Measurements from ENCODE around the gene SLC30A1. TPM values are rescaled to one million over a fixed set of nuclear protein-coding genes. Genes with fewer than 3 reads are reported as not detected.

The SLC30A1 gene
- total RNA-seq, 2 donors from 2014 or later: 10.5 to 13.1 TPM

DNA sequence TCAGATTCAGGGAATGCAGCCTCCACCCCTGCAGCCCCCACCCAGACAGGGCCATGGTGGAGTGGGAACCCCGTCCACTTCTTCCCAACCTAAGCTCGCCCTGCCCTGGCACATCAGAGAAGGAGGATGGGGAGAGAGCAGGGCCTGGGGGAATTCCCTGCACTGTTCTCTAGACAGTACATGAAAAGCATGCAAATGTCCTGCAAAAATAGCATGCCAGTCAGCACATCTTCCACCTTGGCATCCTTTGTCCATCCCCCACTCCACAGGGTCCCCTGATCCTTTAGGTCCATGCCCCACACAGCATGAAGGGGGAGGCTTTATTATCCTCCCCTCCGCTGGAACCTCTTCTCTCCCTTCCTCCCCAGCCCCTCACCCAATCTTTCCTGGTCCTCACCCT, 52.0 kb downstream of the SLC30A1 start:
- Histone ChIP-seq H3K4me3 (no peak overlapping the region), H3K9me3 (no peaks in the 10 kb centered on the region), H3K36me3 (no peaks in the 10 kb centered on the region), H3K27me3 (no peaks in the 10 kb centered on the region), H3K27ac (no peak overlapping the region), H3K4me1 (peaks cover 0 to 17% of the 10 kb centered on the region in 2 donors)
- TF ChIP-seq, protein P1, sequence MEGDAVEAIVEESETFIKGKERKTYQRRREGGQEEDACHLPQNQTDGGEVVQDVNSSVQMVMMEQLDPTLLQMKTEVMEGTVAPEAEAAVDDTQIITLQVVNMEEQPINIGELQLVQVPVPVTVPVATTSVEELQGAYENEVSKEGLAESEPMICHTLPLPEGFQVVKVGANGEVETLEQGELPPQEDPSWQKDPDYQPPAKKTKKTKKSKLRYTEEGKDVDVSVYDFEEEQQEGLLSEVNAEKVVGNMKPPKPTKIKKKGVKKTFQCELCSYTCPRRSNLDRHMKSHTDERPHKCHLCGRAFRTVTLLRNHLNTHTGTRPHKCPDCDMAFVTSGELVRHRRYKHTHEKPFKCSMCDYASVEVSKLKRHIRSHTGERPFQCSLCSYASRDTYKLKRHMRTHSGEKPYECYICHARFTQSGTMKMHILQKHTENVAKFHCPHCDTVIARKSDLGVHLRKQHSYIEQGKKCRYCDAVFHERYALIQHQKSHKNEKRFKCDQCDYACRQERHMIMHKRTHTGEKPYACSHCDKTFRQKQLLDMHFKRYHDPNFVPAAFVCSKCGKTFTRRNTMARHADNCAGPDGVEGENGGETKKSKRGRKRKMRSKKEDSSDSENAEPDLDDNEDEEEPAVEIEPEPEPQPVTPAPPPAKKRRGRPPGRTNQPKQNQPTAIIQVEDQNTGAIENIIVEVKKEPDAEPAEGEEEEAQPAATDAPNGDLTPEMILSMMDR (IDR thresholded peaks at IDR 0.05): no peak
- DNase-seq (ENCODE audit: low spot score): no peak

DNA sequence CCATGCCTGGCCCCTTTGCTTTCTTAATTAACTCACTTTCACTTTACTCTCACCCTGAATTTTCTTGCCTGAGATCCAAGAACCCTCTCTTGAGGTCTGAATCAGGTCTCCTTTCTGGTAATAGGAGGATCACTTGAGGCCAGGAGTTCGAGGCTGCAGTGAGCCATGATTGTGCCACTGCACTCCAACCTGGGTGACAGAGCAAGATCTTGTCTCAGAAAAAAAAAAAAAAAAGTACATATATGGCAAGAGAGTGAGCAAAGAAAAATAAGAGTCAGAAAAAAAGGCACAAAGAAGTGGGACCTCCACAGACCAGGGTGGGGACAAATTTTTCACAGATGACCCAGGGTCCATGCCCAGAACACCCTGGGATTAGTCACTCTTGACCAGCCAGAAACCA, 52.9 kb downstream of the SLC30A1 start:
- no peaks in the 10 kb centered on the region for H3K9me3 ChIP-seq
- no peak for DNase-seq (ENCODE audit: low spot score)
- TF ChIP-seq, protein P1 (IDR thresholded peaks at IDR 0.05): no peak
- no peaks in the 10 kb centered on the region for H3K36me3 ChIP-seq
- H3K4me1 ChIP-seq: peaks cover 0 to 8% of the 10 kb centered on the region in 2 donors
- no peak overlapping the region for H3K4me3 ChIP-seq
- no peaks in the 10 kb centered on the region for H3K27me3 ChIP-seq
- H3K27ac ChIP-seq: no peak overlapping the region

DNA sequence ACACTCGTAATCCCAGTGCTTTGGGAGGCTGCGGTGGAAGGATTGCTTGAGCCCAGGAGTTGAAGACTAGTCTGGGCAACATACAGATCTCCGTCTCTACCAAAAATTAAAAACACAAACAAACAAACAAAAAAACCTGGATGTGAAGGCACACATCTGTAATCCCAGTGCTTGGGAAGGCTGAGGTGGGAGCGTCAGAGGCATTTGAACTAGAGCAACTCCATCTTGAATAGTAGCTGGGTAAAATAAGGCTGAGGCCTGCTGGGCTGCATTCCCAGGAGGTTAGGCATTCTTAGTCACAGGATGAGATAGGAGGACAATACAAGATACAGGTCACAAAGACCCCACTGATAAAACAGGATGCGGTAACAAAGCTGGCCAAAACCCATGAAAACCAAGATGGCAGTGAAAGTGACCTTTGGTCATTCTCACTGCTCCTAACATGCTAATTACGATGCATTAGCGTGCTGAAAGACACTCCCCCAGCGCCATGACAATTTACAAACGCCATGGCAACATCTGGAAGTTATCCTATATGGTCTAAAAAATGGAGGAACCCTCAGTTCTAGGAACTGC, 53.8 kb downstream of the SLC30A1 start:
- no peak overlapping the region for H3K4me3 ChIP-seq
- no peak for DNase-seq (ENCODE audit: low spot score)
- peaks cover 0 to 8% of the 10 kb centered on the region in 2 donors for H3K4me1 ChIP-seq
- no peaks in the 10 kb centered on the region for H3K36me3 ChIP-seq
- H3K27me3 ChIP-seq: no peaks in the 10 kb centered on the region
- TF ChIP-seq, protein P1 (IDR thresholded peaks at IDR 0.05): no peak
- H3K9me3 ChIP-seq: no peaks in the 10 kb centered on the region
- H3K27ac ChIP-seq: no peak overlapping the region

DNA sequence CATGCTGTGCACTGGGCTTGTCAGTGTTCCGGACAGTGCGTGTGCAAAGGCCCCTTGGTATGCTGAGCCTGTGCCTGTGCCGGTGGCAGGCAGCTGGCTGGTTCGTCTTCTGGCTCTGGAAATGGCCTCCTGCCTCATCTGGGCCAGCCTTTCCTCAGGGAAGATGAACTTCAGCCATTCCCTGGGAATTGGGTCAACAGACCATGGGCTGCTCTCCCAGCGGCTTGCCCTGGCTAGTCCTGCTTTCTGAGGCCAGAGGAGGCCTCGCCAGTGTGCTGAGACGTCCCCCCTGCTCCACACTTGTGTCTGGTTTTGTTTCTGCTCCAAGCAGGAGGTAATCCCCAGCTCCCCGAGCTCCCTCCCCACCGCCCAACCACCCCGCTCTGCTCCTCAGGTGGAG, 54.4 kb downstream of the SLC30A1 start:
- peaks cover 0 to 5% of the 10 kb centered on the region in 2 donors for H3K4me1 ChIP-seq
- no peak for DNase-seq (ENCODE audit: low spot score)
- H3K27me3 ChIP-seq: no peaks in the 10 kb centered on the region
- TF ChIP-seq, protein P1 (IDR thresholded peaks at IDR 0.05): no peak
- no peaks in the 10 kb centered on the region for H3K9me3 ChIP-seq
- H3K36me3 ChIP-seq: no peaks in the 10 kb centered on the region
- H3K4me3 ChIP-seq: no peak overlapping the region
- no peak overlapping the region for H3K27ac ChIP-seq

DNA sequence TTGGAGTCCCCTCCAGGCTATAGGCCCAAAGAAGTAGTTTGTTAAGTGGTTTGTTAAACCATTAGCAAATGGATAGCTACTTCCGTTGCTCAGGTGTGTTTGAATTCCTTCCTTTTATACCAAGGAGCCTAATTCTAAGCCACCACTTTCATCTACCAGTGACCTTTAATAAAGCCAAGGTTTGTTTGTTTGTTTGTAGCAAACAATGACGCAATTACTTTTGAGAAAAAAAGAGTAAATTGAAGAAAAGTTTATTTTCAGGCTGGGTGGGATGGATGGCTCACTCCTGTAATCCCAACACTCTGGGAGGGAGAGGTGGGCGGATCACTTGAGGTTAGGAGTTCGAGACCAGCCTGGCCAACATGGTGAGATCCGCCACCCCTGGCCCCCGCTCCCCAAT, 56.2 kb downstream of the SLC30A1 start:
- Histone ChIP-seq H3K27ac (no peak overlapping the region), H3K4me3 (no peak overlapping the region), H3K4me1 (no peaks in the 10 kb centered on the region), H3K27me3 (no peaks in the 10 kb centered on the region), H3K9me3 (no peaks in the 10 kb centered on the region), H3K36me3 (no peaks in the 10 kb centered on the region)
- TF ChIP-seq, protein P1 (IDR thresholded peaks at IDR 0.05): no peak
- no peak for DNase-seq (ENCODE audit: low spot score)

Other genes with a start within 250 kb of the SLC30A1 start
- gene RD3, start 87.0 kb downstream of the SLC30A1 start, total RNA-seq: not detected
- gene NEK2, start 96.5 kb upstream of the SLC30A1 start, total RNA-seq: 1 to 10 TPM in 1 of 2 donors, not detected in 1; 2.2 TPM